Colonic mucosa (tissue), 4 donors: Measurements from ENCODE around the gene TMEM129. TPM values are rescaled to one million over a fixed set of nuclear protein-coding genes. Genes with fewer than 3 reads are reported as not detected.

Experiments
- DNase-seq: peaks from one replicate; pipeline ENCODE4 v3.0.0-alpha.2; 2020
- H3K27ac ChIP-seq: fragments of 200-600 bp; one replicate; pipeline ENCODE4 v1.8.0; 2021
- H3K27me3 ChIP-seq: fragments of 200-600 bp; one replicate; pipeline ENCODE4 v1.8.0; 2021
- H3K36me3 ChIP-seq: fragments of 200-600 bp; one replicate; pipeline ENCODE4 v1.8.0; 2021
- H3K4me1 ChIP-seq: fragments of 200-600 bp; one replicate; pipeline ENCODE4 v1.8.0; 2021; ENCODE audit warnings: mild to moderate bottlenecking
- H3K4me3 ChIP-seq: fragments of 200-600 bp; one replicate; pipeline ENCODE4 v1.8.0; 2021
- H3K9ac ChIP-seq, 2 donors: one replicate each; pipeline ENCODE4 v1.7.0; 2013; ENCODE audit warnings: control low read depth in 2 of 2, low read depth in 2 of 2, low read length in 2 of 2
- H3K9me3 ChIP-seq: fragments of 200-600 bp; one replicate; pipeline ENCODE4 v1.8.0; 2021
- intact Hi-C: fragments of 100-400 bp; cut with DNase I; formaldehyde crosslinking; loops from one replicate; pipeline ENCODE4 v1.14.1; 2022
- total RNA-seq, 2 donors: library from RNA; stranded (reverse); fragmentation: NEBNext Ultra II Directional in 1 of 2; extraction: Animal tissue kit (Norgen Biotek cat#: 25700) in 1 of 2; gene quantifications; one replicate each; pipeline ENCODE4 v1.2.1, GENCODE V29; 2021
- TF ChIP-seq, protein P1 (sequence below): fragments of 200-600 bp; IDR thresholded peaks from one replicate; pipeline ENCODE4 v1.8.0; 2022; ENCODE audit warnings: antibody characterized with exemption, mild to moderate bottlenecking
- donor health status: healthy.
- donor health status: DM: no; HTN: no; CAD: no.
- donor health status: DM: no; HTN: no; CAD: no.

Gene TMEM129
- total RNA-seq, 2 donors from 2014 or later: 37.9 to 53.2 TPM

DNA sequence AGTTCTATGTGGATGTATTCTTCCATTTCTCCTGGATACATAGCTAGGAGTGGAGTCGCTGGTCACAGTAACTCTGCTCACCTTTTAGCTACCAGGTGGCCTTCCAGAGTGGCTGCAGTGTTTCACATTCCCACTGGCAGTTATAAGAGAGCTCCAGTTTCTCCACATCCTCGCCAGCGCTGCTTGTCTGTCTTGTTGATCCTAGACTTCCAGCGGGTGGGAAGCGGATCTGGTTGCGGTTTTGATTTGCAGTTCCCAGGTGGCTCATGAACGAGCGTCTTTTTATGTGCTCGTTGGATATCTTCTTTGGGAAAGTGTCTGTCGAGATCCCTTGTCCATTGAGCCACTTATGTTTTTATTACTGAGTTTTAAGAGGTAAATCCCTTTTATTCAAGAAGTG, 11.8 kb upstream of the TMEM129 start:
- Histone ChIP-seq H3K9me3 (no peaks in the 10 kb centered on the region), H3K4me1 (no peaks in the 10 kb centered on the region), H3K27ac (no peak overlapping the region), H3K4me3 (no peak overlapping the region), H3K27me3 (no peaks in the 10 kb centered on the region), H3K36me3 (no peaks in the 10 kb centered on the region), H3K9ac (no peak overlapping the region)
- intact Hi-C loops: no loop called here
- DNase-seq: no peak
- TF ChIP-seq, protein P1, sequence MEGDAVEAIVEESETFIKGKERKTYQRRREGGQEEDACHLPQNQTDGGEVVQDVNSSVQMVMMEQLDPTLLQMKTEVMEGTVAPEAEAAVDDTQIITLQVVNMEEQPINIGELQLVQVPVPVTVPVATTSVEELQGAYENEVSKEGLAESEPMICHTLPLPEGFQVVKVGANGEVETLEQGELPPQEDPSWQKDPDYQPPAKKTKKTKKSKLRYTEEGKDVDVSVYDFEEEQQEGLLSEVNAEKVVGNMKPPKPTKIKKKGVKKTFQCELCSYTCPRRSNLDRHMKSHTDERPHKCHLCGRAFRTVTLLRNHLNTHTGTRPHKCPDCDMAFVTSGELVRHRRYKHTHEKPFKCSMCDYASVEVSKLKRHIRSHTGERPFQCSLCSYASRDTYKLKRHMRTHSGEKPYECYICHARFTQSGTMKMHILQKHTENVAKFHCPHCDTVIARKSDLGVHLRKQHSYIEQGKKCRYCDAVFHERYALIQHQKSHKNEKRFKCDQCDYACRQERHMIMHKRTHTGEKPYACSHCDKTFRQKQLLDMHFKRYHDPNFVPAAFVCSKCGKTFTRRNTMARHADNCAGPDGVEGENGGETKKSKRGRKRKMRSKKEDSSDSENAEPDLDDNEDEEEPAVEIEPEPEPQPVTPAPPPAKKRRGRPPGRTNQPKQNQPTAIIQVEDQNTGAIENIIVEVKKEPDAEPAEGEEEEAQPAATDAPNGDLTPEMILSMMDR: no peak

DNA sequence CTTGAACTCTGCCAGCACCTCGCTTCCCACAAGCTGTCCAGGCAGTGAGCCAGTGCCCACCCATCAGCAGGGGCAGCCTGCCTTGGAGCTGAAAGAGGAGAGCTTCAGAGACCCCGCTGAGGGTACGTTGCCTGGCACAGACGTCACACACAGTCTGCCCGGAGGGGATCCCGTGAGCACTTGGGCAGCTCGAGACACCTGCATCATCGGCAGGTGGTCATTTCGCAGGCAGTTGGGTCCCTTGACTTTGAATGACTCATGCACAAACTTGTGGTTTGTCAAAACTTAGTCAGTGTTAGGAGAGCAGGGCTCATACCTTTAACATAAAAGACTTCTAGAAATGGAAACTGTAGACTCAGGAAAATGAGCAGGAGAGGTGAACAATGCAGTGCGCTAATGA, 10.1 kb upstream of the TMEM129 start:
- no peaks in the 10 kb centered on the region for H3K36me3 ChIP-seq

DNA sequence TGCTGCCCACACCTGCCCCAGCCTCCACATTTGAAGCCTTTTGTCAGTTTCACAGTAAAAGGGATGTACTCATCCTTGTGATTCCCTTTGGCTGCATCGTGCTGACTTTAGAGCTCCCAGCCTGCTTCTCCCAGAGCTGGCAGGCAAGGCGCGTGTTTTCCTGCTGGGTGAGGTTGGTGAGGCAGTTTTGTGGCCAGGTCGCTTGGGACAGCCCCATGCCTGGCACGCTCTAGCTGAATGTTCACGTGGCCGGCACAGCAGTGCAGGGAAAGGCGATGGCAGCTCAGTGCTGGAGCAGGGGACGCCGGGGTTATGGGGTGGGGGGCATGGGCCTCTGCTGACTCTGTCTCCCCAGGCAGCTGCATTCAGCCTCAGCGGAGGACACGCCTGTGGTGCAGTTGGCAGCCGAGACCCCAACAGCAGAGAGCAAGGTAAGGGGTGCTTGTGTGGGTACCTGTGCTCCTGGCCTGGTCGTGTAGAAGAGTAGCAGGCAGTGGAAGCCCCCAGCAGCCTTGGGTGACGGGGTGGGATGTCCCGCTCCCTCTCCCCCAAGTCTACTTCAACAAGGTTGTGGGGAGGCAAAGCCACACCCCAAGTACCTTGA, 9.5 kb upstream of the TMEM129 start:
- intact Hi-C loops: no loop called here
- Histone ChIP-seq H3K27ac (no peak overlapping the region), H3K4me1 (no peaks in the 10 kb centered on the region), H3K9ac (no peak overlapping the region), H3K9me3 (no peaks in the 10 kb centered on the region), H3K27me3 (no peaks in the 10 kb centered on the region), H3K36me3 (no peaks in the 10 kb centered on the region), H3K4me3 (no peak overlapping the region)
- DNase-seq: no peak
- TF ChIP-seq, protein P1: no peak

More for the DNA sequence above, 10.1 kb upstream of the TMEM129 start:
- intact Hi-C loops: no loop called here
- no peak for DNase-seq
- Histone ChIP-seq H3K9ac (no peak overlapping the region), H3K27ac (no peak overlapping the region), H3K4me1 (no peaks in the 10 kb centered on the region), H3K27me3 (no peaks in the 10 kb centered on the region), H3K9me3 (no peaks in the 10 kb centered on the region), H3K4me3 (no peak overlapping the region)
- TF ChIP-seq, protein P1: no peak

DNA sequence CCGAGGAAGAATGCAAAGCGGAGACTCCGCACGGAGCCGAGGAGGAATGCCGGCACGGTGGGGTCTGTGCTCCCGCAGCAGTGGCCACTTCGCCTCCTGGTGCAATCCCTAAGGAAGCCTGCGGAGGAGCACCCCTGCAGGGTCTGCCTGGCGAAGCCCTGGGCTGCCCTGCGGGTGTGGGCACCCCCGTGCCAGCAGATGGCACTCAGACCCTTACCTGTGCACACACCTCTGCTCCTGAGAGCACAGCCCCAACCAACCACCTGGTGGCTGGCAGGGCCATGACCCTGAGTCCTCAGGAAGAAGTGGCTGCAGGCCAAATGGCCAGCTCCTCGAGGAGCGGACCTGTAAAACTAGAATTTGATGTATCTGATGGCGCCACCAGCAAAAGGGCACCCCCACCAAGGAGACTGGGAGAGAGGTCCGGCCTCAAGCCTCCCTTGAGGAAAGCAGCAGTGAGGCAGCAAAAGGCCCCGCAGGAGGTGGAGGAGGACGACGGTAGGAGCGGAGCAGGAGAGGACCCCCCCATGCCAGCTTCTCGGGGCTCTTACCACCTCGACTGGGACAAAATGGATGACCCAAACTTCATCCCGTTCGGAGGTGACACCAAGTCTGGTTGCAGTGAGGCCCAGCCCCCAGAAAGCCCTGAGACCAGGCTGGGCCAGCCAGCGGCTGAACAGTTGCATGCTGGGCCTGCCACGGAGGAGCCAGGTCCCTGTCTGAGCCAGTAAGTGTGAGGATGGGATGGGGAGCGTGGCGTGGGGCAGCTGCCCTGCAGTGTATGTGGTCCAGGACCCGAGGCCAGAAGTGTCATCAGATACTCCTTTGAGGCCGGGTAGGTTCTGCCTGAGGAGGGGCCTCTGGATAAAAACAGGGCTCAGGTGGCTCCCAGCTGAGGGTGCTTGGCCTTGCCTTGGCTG, 7.2 kb upstream of the TMEM129 start:
- Histone ChIP-seq H3K9ac (peak overlapping the region in 1 of 2 donors; percentile 44), H3K27me3 (no peaks in the 10 kb centered on the region), H3K9me3 (no peaks in the 10 kb centered on the region), H3K4me1 (no peaks in the 10 kb centered on the region), H3K36me3 (no peaks in the 10 kb centered on the region), H3K27ac (no peak overlapping the region), H3K4me3 (no peak overlapping the region)
- intact Hi-C loops: loop anchor here (5.0 to 10.0 kb wide), 2 partner anchors 36 to 374 kb away; no protein-coding TSS in a partner anchor
- DNase-seq: no peak
- TF ChIP-seq, protein P1: no peak

DNA sequence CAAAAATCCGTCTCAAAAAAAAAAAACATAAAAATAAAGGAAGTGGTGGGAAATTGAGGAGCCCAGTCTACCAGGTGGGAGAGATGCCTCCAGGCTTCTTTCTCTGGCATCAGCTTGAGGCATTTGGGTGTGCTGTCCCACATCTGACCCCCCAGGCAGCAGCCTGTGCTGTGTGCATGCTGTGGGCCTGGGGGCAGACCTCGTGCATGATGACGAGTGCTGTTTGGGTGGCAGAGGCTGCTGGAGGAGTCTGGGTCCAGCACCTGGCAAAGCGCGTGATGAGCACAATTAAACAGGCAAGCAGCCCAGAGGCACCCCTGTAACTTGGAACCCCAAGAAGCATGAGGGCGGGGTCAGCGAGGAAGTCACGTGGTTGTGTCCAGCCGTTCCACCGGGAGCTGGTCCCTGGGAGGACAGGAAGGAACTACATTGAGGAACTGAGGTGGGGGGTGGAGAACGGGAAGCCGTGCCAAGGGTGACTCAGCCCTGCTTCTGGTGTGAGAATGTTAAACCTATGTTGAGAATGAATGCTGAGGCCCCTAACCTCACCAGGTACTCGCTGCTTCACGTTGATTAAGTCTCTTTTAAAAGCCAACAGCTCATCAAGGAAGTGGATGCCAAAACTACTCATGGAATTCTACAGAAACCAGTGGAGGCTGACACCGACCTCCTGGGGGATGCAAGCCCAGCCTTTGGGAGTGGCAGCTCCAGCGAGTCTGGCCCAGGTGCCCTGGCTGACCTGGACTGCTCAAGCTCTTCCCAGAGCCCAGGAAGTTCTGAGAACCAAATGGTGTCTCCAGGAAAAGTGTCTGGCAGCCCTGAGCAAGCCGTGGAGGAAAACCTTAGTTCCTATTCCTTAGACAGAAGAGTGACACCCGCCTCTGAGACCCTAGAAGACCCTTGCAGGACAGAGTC, 6.3 kb upstream of the TMEM129 start:
- DNase-seq: peak; percentile 53
- Histone ChIP-seq H3K4me3 (no peak overlapping the region), H3K27ac (peak overlapping the region; percentile 11), H3K4me1 (peaks cover 5% of the 10 kb centered on the region), H3K27me3 (no peaks in the 10 kb centered on the region), H3K9ac (peak overlapping the region; percentile 24 to 44), H3K9me3 (no peaks in the 10 kb centered on the region), H3K36me3 (no peaks in the 10 kb centered on the region)
- TF ChIP-seq, protein P1: no peak
- intact Hi-C loops: loop anchor here (5.0 to 10.0 kb wide), 2 partner anchors 35 to 373 kb away; no protein-coding TSS in a partner anchor
